Endothelial cell of umbilical vein (primary cell): ENCODE measurements around the gene COL13A1. TPM values are rescaled to one million over a fixed set of nuclear protein-coding genes. Genes with fewer than 3 reads are reported as not detected.
A peak's percentile ranks its signal among the peaks of the same experiment; 100 is the strongest.

ENCODE experiments used
- BruUV-seq: library from RNA; stranded (reverse); fragments of 400-500 nt; replicated peaks from 2 replicates; lab custom pipeline; 2021; lab: Mats Ljungman, UMichigan
- CTCF ChIA-PET: fragments of 300-600, 350-600 bp; sonication (Branson Sonifier 250); formaldehyde crosslinking; loops from one replicate; lab custom pipeline; 2021; ENCODE audit warnings: antibody characterized with exemption, inconsistent platforms; lab: Charles Lee
- POLR2A ChIA-PET: fragments of 300-600, 350-600 bp; sonication (Branson Sonifier 250); formaldehyde crosslinking; loops from one replicate; lab custom pipeline; 2021; ENCODE audit warnings: antibody characterized with exemption, inconsistent platforms; lab: Charles Lee
- DNase-seq: peaks from one replicate; pipeline ENCODE4 v3.0.0-alpha.2; 2011; ENCODE audit warnings: low read depth, low spot score
- FAIRE-seq: peaks from 2 replicates; lab custom pipeline; 2011; peaks lifted over from hg19 to GRCh38; lab: Jason Lieb, UNC
- H2AFZ ChIP-seq: 2 replicates; pipeline ENCODE4 v1.6.0; 2012; ENCODE audit warnings: low read depth, low read length, control low read depth, inconsistent platforms
- H3K27ac ChIP-seq: 2 replicates; pipeline ENCODE4 v1.5.1; 2011; ENCODE audit warnings: low read depth, mild to moderate bottlenecking, control low read depth, low read length, moderate library complexity; ENCODE audit not compliant: insufficient read depth
- H3K27me3 ChIP-seq, 2 experiments: 2 replicates each; pipeline versions ENCODE4 v1.6.0 to v1.6.1; 2011; ENCODE audit warnings: low read length in 2 of 2, mixed read lengths in 1 of 2; ENCODE audit not compliant: control insufficient read depth in 2 of 2, insufficient read depth in 2 of 2
- H3K36me3 ChIP-seq, 2 experiments: 2 replicates in 1 of 2; 3 replicates in 1 of 2; pipeline ENCODE4 v1.5.1; 2011; ENCODE audit warnings: low read length in 2 of 2, mild to moderate bottlenecking in 1 of 2, moderate library complexity in 1 of 2; ENCODE audit not compliant: control insufficient read depth in 2 of 2, insufficient read depth in 2 of 2; ENCODE audit errors: extremely low read depth in 1 of 2
- H3K4me1 ChIP-seq: 3 replicates; pipeline ENCODE4 v1.5.1; 2011; ENCODE audit warnings: mild to moderate bottlenecking, low read length; ENCODE audit not compliant: control insufficient read depth, insufficient read depth; ENCODE audit errors: extremely low read depth
- H3K4me2 ChIP-seq: 2 replicates; pipeline ENCODE4 v1.6.1; 2011; ENCODE audit warnings: low read length, control low read depth, mixed read lengths; ENCODE audit not compliant: insufficient read depth
- H3K4me3 ChIP-seq, 3 experiments: fragments of 200-600 bp in 1 of 3; sonication (generic), shearing (Covaris generic) in 1 of 3; replicated peaks in 1 of 3; 2 replicates each; pipeline ENCODE4 v1.5.1; 2011 to 2016; ENCODE audit warnings: control low read depth in 3 of 3, low read length in 3 of 3, mild to moderate bottlenecking in 2 of 3, inconsistent platforms in 1 of 3, low read depth in 1 of 3, moderate library complexity in 1 of 3; ENCODE audit not compliant: insufficient read depth in 1 of 3
- H3K79me2 ChIP-seq: 2 replicates; pipeline ENCODE4 v1.6.0; 2012; ENCODE audit warnings: low read length, inconsistent platforms; ENCODE audit not compliant: control insufficient read depth, insufficient read depth
- H3K9ac ChIP-seq: replicated peaks from 2 replicates; pipeline ENCODE3; 2011; ENCODE audit warnings: low read length, control low read depth; ENCODE audit not compliant: insufficient read depth; ENCODE audit errors: extremely low read depth
- H3K9me1 ChIP-seq: replicated peaks from 3 replicates; pipeline ENCODE4 v1.6.0; 2011; ENCODE audit warnings: mild to moderate bottlenecking, low read length; ENCODE audit not compliant: control insufficient read depth, insufficient read depth; ENCODE audit errors: extremely low read depth
- H3K9me3 ChIP-seq: replicated peaks from 2 replicates; pipeline ENCODE4 v1.5.1; 2012; ENCODE audit warnings: low read length, inconsistent platforms; ENCODE audit not compliant: control insufficient read depth, insufficient read depth
- H4K20me1 ChIP-seq: replicated peaks from 2 replicates; pipeline ENCODE3; 2011; ENCODE audit warnings: mild to moderate bottlenecking, low read length; ENCODE audit not compliant: control insufficient read depth, insufficient read depth; ENCODE audit errors: extremely low read depth
- CTCF ChIP-seq, 2 donors: IDR thresholded peaks; 1 replicate in 1 of 2; 2 replicates in 1 of 2; pipeline ENCODE4 v1.5.1; 2011; ENCODE audit warnings: low read length in 2 of 2, mild to moderate bottlenecking in 2 of 2, moderate library complexity in 2 of 2, control low read depth in 1 of 2, inconsistent platforms in 1 of 2, low read depth in 1 of 2; ENCODE audit not compliant: insufficient read depth in 1 of 2; ENCODE audit errors: extremely low read depth in 1 of 2
- EZH2 ChIP-seq: IDR thresholded peaks from 2 replicates; pipeline ENCODE4 v1.6.1; 2012; ENCODE audit warnings: borderline replicate concordance, low read depth, mild to moderate bottlenecking, moderate library complexity, low read length, inconsistent platforms; ENCODE audit not compliant: severe bottlenecking
- FOS ChIP-seq: IDR thresholded peaks from 2 replicates; pipeline ENCODE4 v1.6.1; 2011; ENCODE audit warnings: mild to moderate bottlenecking, low read length, moderate library complexity, borderline replicate concordance; ENCODE audit not compliant: insufficient read depth
- GATA2 ChIP-seq: IDR thresholded peaks from 2 replicates; pipeline ENCODE4 v1.7.0; 2011; ENCODE audit warnings: low read depth, mild to moderate bottlenecking, moderate library complexity, mixed read lengths, low read length; ENCODE audit not compliant: insufficient read length, insufficient read depth
- JUN ChIP-seq: IDR thresholded peaks from 2 replicates; pipeline ENCODE4 v1.6.1; 2011; ENCODE audit warnings: borderline replicate concordance, low read depth; ENCODE audit not compliant: insufficient read length, insufficient read depth
- MAX ChIP-seq: IDR thresholded peaks from 2 replicates; pipeline ENCODE4 v1.6.1; 2011; ENCODE audit not compliant: insufficient read depth, insufficient read length
- MYC ChIP-seq: IDR thresholded peaks from one replicate; pipeline ENCODE4 v1.6.1; 2011; ENCODE audit warnings: mild to moderate bottlenecking, low read depth, low read length
- POLR2A ChIP-seq: IDR thresholded peaks from 2 replicates; pipeline ENCODE4 v1.6.1; 2012; ENCODE audit warnings: low read depth, mild to moderate bottlenecking, control low read depth, low read length
- POLR2AphosphoS5 ChIP-seq: IDR thresholded peaks from 2 replicates; pipeline ENCODE4 v1.6.1; 2012; ENCODE audit warnings: low read depth, mild to moderate bottlenecking, control low read depth, low read length, moderate library complexity; ENCODE audit not compliant: insufficient read depth
- dilution Hi-C: fragments of 300-500 bp; cut with MboI; formaldehyde crosslinking; loops from one replicate; pipeline ENCODE4 v1.15.0; 2019; ENCODE audit warnings: low sequenced_read_pairs; ENCODE audit not compliant: extremely low pct_ligation_motif_present
- intact Hi-C: fragments of 100-400 bp; cut with micrococcal nuclease; formaldehyde crosslinking; loops from one replicate; pipeline ENCODE4 v1.10.0; 2022
- polyA plus RNA-seq, 4 experiments: library from polyadenylated mRNA; depleted of rRNA in 3 of 4; stranded (reverse) in 3 of 4; unstranded in 1 of 4; fragments of >200 nt; gene quantifications; 2 replicates each; pipeline versions ENCODE4 v1.2.1 to v1.2.3, GENCODE V29; 2011 to 2012; ENCODE audit warnings: missing spikeins in 1 of 4
- total RNA-seq: library from RNA; stranded (reverse); gene quantifications from 2 replicates; pipeline ENCODE4 v1.2.3, GENCODE V29; 2021

COL13A1 gene
- total and polyA plus RNA-seq, 2 donors (not counting 3 experiments of a cell fraction or from before 2014, with no cell fraction given) = 21.4 to 47.5 TPM

- Histone ChIP-seq H3K9me1 (no peaks in the 10 kb centered on the region), H2AFZ (no peak overlapping the region), H3K4me3 (no peak overlapping the region), H3K4me1 (peaks cover 28% of the 10 kb centered on the region), H3K27ac (no peak overlapping the region), H3K79me2 (peaks cover 94% of the 10 kb centered on the region), H3K36me3 (no peaks in the 10 kb centered on the region), H3K9ac (no peak overlapping the region), H3K9me3 (no peaks in the 10 kb centered on the region), H3K27me3 (no peaks in the 10 kb centered on the region), H3K4me2 (no peak overlapping the region), H4K20me1 (no peaks in the 10 kb centered on the region)
- FAIRE-seq (peak; percentile 12), DNase-seq (no peak)
- ChIA-PET POLR2A (no interaction called here), CTCF (interaction anchor here (0.9 to 1.6 kb wide), 4 partner anchors 9 to 165 kb away, joined by 3 to 5 read pairs (median 4); no protein-coding TSS in a partner anchor)
- TF ChIP-seq MYC (no peak), EZH2 (no peak), POLR2AphosphoS5 (no peak), POLR2A (no peak), CTCF (IDR thresholded peaks at IDR 0.05; ENCODE audit: extremely low read depth in 1 of 2, insufficient read depth in 1 of 2, low read depth in 1 of 2, low read length in 2 of 2) (no peak), JUN (no peak), GATA2 (no peak), FOS (no peak), MAX (no peak)
- dilution Hi-C loops = no loop called here
- intact Hi-C loops = no loop called here
- no TSS peak for BruUV-seq
Measured at GRCh38 chr10:69810097-69810496, 8.4 kb downstream of the COL13A1 start.
